BLaER1 treated with 17β-estradiol and CSF1 and Interleukin-3, amounts not matched to agents 10 nM and 100 nM (cell line): ENCODE data around the gene SUOX.

ENCODE experiments used
- H3K27ac ChIP-seq, 11 experiments: shearing (Covaris generic); formaldehyde crosslinking; 2 replicates each; pipeline ENCODE4 v1.8.1; 2022
- H3K27me3 ChIP-seq, 11 experiments: shearing (Covaris generic); formaldehyde crosslinking; 2 replicates each; pipeline ENCODE4 v1.8.1; 2022
- H3K36me3 ChIP-seq, 11 experiments: shearing (Covaris generic); formaldehyde crosslinking; 2 replicates each; pipeline ENCODE4 v1.8.1; 2022
- H3K4me1 ChIP-seq, 10 experiments: shearing (Covaris generic); formaldehyde crosslinking; 2 replicates each; pipeline ENCODE4 v1.8.1; 2022
- H3K4me2 ChIP-seq, 11 experiments: shearing (Covaris generic); formaldehyde crosslinking; 2 replicates each; pipeline ENCODE4 v1.8.1; 2022
- H3K4me3 ChIP-seq, 10 experiments: shearing (Covaris generic); formaldehyde crosslinking; 2 replicates each; pipeline ENCODE4 v1.8.1; 2022
- H3K9ac ChIP-seq, 11 experiments: shearing (Covaris generic); formaldehyde crosslinking; 2 replicates each; pipeline ENCODE4 v1.8.1; 2022
- H3K9me3 ChIP-seq, 11 experiments: shearing (Covaris generic); formaldehyde crosslinking; replicated peaks in 1 of 11; 2 replicates each; pipeline ENCODE4 v1.8.1; 2022
- H4K20me1 ChIP-seq, 11 experiments: shearing (Covaris generic); formaldehyde crosslinking; 2 replicates each; pipeline ENCODE4 v1.8.1; 2022
- Cebpa-rat ChIP-seq, 11 experiments: shearing (Covaris generic); IDR thresholded peaks; 2 replicates each; pipeline ENCODE4 v1.8.1; 2022

The SUOX gene

DNA sequence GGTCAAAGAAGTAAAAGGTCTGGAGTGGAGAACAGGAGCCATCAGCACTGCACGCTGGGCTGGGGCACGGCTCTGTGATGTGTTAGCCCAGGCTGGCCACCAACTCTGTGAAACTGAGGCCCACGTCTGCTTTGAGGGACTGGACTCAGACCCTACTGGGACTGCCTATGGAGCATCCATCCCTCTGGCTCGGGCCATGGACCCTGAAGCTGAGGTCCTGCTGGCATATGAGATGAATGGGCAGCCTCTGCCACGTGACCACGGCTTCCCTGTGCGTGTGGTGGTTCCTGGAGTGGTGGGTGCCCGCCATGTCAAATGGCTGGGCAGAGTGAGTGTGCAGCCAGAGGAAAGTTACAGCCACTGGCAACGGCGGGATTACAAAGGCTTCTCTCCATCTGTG is 7.1 kb downstream of the SUOX start:
- Histone ChIP-seq H3K4me3 (no peak overlapping the region), H3K27ac (no peak overlapping the region), H3K9me3 (peaks cover 0 to 6% (median 0%) of the 10 kb centered on the region in 11 experiments; a peak in 1 of 22 replicates), H3K4me1 (peaks cover 6 to 34% (median 13%) of the 10 kb centered on the region in 10 experiments), H3K36me3 (peaks cover 0 to 14% (median 0%) of the 10 kb centered on the region in 11 experiments; a peak in 4 of 22 replicates), H3K9ac (no peak overlapping the region), H3K27me3 (no peaks in the 10 kb centered on the region), H4K20me1 (no peaks in the 10 kb centered on the region), H3K4me2 (no peak overlapping the region)
- no peak for TF ChIP-seq Cebpa-rat (IDR thresholded peaks at IDR 0.05)

DNA sequence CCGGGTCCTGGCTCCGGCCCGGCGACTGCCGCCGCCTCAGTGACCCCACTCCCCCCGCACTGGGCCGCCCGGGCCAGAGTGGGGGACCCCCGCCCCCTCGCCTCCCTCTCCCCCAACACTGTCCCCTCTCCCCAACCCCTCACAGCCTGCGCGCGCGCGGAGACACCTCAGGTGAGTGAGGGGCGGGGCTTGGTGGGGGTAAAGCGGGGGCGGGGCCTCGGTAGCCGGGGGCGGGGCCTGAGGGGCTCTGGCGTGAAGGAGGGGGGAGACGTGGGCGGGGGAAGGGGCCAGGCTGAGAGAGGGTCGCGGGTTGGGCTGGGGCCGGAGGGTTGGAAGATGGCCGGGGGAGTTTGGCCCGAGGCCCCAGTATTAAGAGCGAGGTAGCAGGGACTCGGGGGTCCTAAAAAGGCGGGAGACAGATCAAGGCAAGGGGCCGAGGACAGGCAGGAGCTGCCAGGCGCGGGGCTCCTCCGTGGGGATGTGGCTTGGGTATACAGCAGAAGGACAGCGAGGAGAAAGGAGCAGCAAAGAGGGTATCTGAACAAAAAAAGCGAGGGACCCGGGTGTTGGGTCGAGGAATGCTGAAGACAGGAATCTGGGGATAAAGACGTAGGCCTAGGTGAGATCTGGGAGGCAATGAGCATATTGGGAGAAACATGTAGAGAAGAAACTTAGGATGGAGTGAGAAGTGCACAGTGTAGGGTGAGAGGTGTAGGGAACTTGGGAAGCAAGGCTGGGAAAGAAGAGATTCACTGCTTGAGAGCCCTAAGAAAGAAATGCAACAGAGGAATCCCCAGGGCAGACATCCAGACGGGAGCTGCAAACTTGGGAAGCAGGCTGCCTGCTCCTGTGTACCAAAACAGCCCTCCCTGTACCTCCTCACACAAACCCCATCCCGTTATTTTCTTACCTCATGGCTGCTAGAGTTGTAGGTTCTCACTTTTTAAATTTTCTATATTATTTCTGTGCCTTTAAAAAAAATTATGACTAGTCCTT is 10.8 kb downstream of the SUOX start:
- Histone ChIP-seq H3K4me3 (peak overlapping the region; percentile 55 to 75 (median 67)), H3K4me2 (peak overlapping the region; percentile 76 to 99 (median 92)), H4K20me1 (no peaks in the 10 kb centered on the region), H3K36me3 (peaks cover 0 to 14% (median 0%) of the 10 kb centered on the region in 11 experiments; a peak in 4 of 22 replicates), H3K27ac (peak overlapping the region; percentile 51 to 87 (median 74); a peak in 19 of 22 replicates), H3K9me3 (no peaks in the 10 kb centered on the region), H3K27me3 (no peaks in the 10 kb centered on the region), H3K9ac (peak overlapping the region; percentile 72 to 84 (median 79)), H3K4me1 (peaks cover 6 to 28% (median 13%) of the 10 kb centered on the region in 10 experiments)
- TF ChIP-seq Cebpa-rat (IDR thresholded peaks at IDR 0.05): no peak

DNA sequence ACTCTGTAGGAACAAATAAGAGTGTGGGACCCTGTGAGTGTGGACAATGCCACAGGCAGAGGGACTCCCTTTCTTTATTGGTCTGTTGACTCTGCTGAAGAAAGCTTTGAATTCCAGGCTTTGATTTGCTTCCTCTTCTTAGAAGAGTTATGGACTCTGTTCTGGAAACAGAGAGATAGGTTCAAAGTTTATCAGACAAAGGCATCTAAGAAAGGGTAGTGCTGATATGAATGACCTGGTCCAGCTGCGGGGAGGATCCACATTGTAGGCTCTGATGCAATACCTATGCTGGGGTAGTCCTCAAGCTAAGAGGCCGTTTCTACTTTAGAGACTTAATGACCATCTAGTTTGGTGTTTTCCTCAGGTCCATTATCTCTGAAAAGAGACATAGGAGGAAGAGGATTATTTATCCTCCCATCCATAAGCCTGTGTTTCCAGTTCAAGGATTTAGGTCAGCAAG is 13.1 kb downstream of the SUOX start:
- Histone ChIP-seq H3K27ac (no peak overlapping the region), H4K20me1 (no peaks in the 10 kb centered on the region), H3K9ac (no peak overlapping the region), H3K4me2 (no peak overlapping the region), H3K4me3 (no peak overlapping the region), H3K36me3 (peaks cover 0 to 7% (median 0%) of the 10 kb centered on the region in 11 experiments; a peak in 1 of 22 replicates), H3K4me1 (peaks cover 6 to 17% (median 13%) of the 10 kb centered on the region in 10 experiments), H3K27me3 (no peaks in the 10 kb centered on the region), H3K9me3 (no peaks in the 10 kb centered on the region)
- TF ChIP-seq Cebpa-rat (IDR thresholded peaks at IDR 0.05): no peak

DNA sequence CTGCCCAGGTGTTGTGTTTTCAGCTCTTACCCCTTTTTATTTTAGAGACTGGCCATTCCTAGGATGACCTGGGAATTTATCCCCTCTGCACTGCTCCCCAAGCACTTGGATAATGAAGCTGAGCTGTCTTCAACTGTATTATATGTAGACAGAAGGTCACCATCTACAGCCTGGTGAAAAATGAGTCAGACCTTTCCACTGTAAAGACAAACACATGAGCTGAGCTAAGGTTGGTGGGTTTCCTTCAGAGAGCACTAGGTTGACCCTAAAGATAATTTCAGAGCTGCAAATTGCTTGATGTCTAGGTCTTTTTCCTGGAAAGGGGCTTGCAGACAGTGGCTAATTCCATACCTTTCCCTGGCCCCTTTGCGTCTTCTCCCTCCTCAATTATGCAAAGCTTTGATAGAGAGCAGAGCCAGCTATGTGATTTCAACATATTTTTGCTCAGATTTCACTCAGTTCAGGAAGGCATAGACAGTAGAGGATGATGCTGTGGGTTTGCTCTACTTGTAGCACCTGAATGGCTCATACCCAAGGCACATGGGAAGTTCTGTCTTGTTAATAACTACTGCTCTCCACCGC is 14.5 kb downstream of the SUOX start:
- Histone ChIP-seq H3K9me3 (no peaks in the 10 kb centered on the region), H3K27ac (no peak overlapping the region), H3K4me3 (no peak overlapping the region), H3K4me2 (no peak overlapping the region), H3K36me3 (peaks cover 0 to 7% (median 0%) of the 10 kb centered on the region in 11 experiments; a peak in 1 of 22 replicates), H3K9ac (no peak overlapping the region), H4K20me1 (no peaks in the 10 kb centered on the region), H3K27me3 (no peaks in the 10 kb centered on the region), H3K4me1 (peaks cover 6 to 13% (median 11%) of the 10 kb centered on the region in 10 experiments)
- TF ChIP-seq Cebpa-rat (IDR thresholded peaks at IDR 0.05): 0 out of 22 replicates have a peak, but pooled peaks of 1 of the 11 experiments have one; percentile 14

DNA sequence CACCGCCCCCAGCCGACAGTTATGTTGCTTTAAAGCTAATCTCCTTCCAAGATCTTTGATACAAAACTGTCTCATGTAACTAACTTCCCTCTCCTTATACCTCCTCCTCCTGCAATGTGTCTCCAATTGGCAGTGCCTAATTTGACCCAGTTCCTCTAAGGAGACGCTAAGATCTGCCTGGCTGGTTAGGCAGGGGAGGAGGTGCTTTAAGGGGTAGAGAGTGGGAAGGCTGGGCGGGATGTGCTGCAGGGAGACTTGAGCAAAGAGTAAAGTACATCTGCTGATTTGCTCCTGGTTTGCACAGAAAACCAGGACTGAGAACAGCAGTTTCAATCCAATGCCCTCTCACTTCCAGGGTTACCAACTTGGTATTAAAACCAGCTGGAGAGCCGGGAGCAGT is 16.4 kb downstream of the SUOX start:
- no peak for TF ChIP-seq Cebpa-rat (IDR thresholded peaks at IDR 0.05)
- Histone ChIP-seq H3K4me1 (peaks cover 0 to under 1% (median 0%) of the 10 kb centered on the region in 10 experiments; a peak in 5 of 20 replicates), H3K27me3 (no peaks in the 10 kb centered on the region), H3K4me2 (no peak overlapping the region), H3K4me3 (no peak overlapping the region), H3K9ac (no peak overlapping the region), H3K9me3 (no peaks in the 10 kb centered on the region), H3K36me3 (peaks cover 0 to 13% (median 0%) of the 10 kb centered on the region in 11 experiments; a peak in 3 of 22 replicates), H3K27ac (no peak overlapping the region), H4K20me1 (no peaks in the 10 kb centered on the region)

DNA sequence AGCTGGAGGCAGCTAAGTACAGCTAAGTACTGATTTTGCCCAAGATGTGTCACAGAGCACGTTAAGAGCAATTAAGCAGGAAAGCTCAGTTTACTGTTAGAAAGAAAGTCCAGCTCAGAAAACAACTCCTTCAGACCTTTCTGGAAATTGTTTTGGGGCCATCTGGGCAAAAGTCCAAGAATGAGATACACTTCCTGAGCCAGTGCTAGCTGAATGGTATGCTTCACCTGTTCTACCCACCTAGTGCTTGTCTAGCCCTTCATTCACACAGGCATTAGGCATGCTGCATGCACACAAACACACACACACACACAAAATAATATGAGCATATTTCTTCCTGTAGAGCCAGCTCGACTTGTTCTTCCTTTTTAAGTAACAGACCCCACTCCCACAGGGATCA is 17.1 kb downstream of the SUOX start:
- H3K4me2 ChIP-seq: no peak overlapping the region

DNA sequence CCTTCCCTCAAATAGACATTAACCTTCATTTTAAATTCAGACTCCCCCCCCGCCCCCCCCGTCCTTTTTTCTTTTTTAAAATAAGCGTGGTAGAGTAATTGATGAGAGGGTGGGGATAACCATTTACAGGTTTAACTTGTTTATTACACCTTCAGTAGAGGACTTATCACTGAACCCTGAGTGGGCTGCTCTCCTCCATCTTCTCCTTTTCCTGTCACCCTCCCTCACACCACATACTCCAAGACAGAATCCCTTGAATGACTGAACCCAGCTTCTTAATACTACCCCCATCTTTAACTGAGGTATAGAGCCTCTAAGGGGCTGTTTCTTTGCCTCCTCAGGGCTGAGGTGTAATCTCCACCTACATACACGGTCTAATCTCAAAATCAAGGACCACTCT is 20.1 kb downstream of the SUOX start:
- no peak overlapping the region for H3K4me2 ChIP-seq
- no peaks in the 10 kb centered on the region for H4K20me1 ChIP-seq
- TF ChIP-seq Cebpa-rat (IDR thresholded peaks at IDR 0.05): no peak
- no peak overlapping the region for H3K27ac ChIP-seq
- H3K27me3 ChIP-seq: no peaks in the 10 kb centered on the region
- no peak overlapping the region for H3K9ac ChIP-seq
- H3K4me1 ChIP-seq: peaks cover 21 to 26% (median 24%) of the 10 kb centered on the region in 10 experiments
- peaks cover 0 to 16% (median 0%) of the 10 kb centered on the region in 11 experiments; a peak in 4 of 22 replicates for H3K36me3 ChIP-seq
- no peaks in the 10 kb centered on the region for H3K9me3 ChIP-seq
- H3K4me3 ChIP-seq: no peak overlapping the region

More for the DNA sequence above, 17.1 kb downstream of the SUOX start:
- Histone ChIP-seq H3K9me3 (no peaks in the 10 kb centered on the region), H3K27ac (no peak overlapping the region), H3K4me1 (no peaks in the 10 kb centered on the region; a peak in 1 of 20 replicates), H4K20me1 (no peaks in the 10 kb centered on the region), H3K36me3 (peaks cover 0 to 21% (median 0%) of the 10 kb centered on the region in 11 experiments; a peak in 4 of 22 replicates), H3K27me3 (no peaks in the 10 kb centered on the region), H3K4me3 (no peak overlapping the region), H3K9ac (no peak overlapping the region)
- no peak for TF ChIP-seq Cebpa-rat (IDR thresholded peaks at IDR 0.05)

DNA sequence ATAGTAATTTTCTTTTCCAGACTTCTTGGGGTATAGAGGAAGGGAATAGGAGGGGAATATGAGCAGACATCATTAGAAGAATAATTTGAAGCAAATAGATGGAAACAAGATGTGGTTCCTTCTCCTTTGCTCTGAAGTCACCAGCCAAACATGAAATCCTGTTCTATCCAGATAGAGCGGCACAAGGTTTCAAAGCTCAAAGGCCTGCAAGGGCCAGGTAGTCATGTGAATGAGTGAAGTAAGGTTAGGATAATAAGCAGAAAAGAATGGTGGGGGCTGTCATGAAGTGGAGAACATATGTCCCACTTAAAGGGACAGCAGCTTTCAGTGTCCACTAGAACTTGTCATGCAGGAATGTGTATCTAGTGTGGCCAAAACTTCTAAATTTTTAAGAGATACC is 21.3 kb downstream of the SUOX start:
- H3K4me3 ChIP-seq: no peak overlapping the region
- H3K4me1 ChIP-seq: peaks cover 29 to 38% (median 35%) of the 10 kb centered on the region in 10 experiments
- no peak overlapping the region for H3K27ac ChIP-seq
- H3K36me3 ChIP-seq: peaks cover 0 to 16% (median 0%) of the 10 kb centered on the region in 11 experiments; a peak in 4 of 22 replicates
- H4K20me1 ChIP-seq: no peaks in the 10 kb centered on the region
- no peaks in the 10 kb centered on the region for H3K9me3 ChIP-seq
- no peak overlapping the region for H3K9ac ChIP-seq
- TF ChIP-seq Cebpa-rat (IDR thresholded peaks at IDR 0.05): no peak
- H3K27me3 ChIP-seq: no peaks in the 10 kb centered on the region
- H3K4me2 ChIP-seq: no peak overlapping the region
